Endothelial cell of umbilical vein (primary cell): ENCODE measurements around the gene PANX2. TPM values are rescaled to one million over a fixed set of nuclear protein-coding genes. Genes with fewer than 3 reads are reported as not detected.
"Not testable (repeated sequence)": the region's sequence is repeated elsewhere in the genome, so short reads cannot be mapped to it uniquely, and the experiment has no call there.

Source experiments
- BruUV-seq: library from RNA; stranded (reverse); fragments of 400-500 nt; replicated peaks from 2 replicates; lab custom pipeline; 2021; lab: Mats Ljungman, UMichigan
- CTCF ChIA-PET: fragments of 300-600, 350-600 bp; sonication (Branson Sonifier 250); formaldehyde crosslinking; loops from one replicate; lab custom pipeline; 2021; ENCODE audit warnings: antibody characterized with exemption, inconsistent platforms; lab: Charles Lee
- POLR2A ChIA-PET: fragments of 300-600, 350-600 bp; sonication (Branson Sonifier 250); formaldehyde crosslinking; loops from one replicate; lab custom pipeline; 2021; ENCODE audit warnings: antibody characterized with exemption, inconsistent platforms; lab: Charles Lee
- DNase-seq: peaks from one replicate; pipeline ENCODE4 v3.0.0-alpha.2; 2011; ENCODE audit warnings: low read depth, low spot score
- FAIRE-seq: peaks from 2 replicates; lab custom pipeline; 2011; peaks lifted over from hg19 to GRCh38; lab: Jason Lieb, UNC
- H2AFZ ChIP-seq: 2 replicates; pipeline ENCODE4 v1.6.0; 2012; ENCODE audit warnings: low read depth, low read length, control low read depth, inconsistent platforms
- H3K27ac ChIP-seq: 2 replicates; pipeline ENCODE4 v1.5.1; 2011; ENCODE audit warnings: low read depth, mild to moderate bottlenecking, control low read depth, low read length, moderate library complexity; ENCODE audit not compliant: insufficient read depth
- H3K27me3 ChIP-seq, 2 experiments: 2 replicates each; pipeline versions ENCODE4 v1.6.0 to v1.6.1; 2011; ENCODE audit warnings: low read length in 2 of 2, mixed read lengths in 1 of 2; ENCODE audit not compliant: control insufficient read depth in 2 of 2, insufficient read depth in 2 of 2
- H3K36me3 ChIP-seq, 2 experiments: 2 replicates in 1 of 2; 3 replicates in 1 of 2; pipeline ENCODE4 v1.5.1; 2011; ENCODE audit warnings: low read length in 2 of 2, mild to moderate bottlenecking in 1 of 2, moderate library complexity in 1 of 2; ENCODE audit not compliant: control insufficient read depth in 2 of 2, insufficient read depth in 2 of 2; ENCODE audit errors: extremely low read depth in 1 of 2
- H3K4me1 ChIP-seq: 3 replicates; pipeline ENCODE4 v1.5.1; 2011; ENCODE audit warnings: mild to moderate bottlenecking, low read length; ENCODE audit not compliant: control insufficient read depth, insufficient read depth; ENCODE audit errors: extremely low read depth
- H3K4me2 ChIP-seq: 2 replicates; pipeline ENCODE4 v1.6.1; 2011; ENCODE audit warnings: low read length, control low read depth, mixed read lengths; ENCODE audit not compliant: insufficient read depth
- H3K4me3 ChIP-seq, 3 experiments: fragments of 200-600 bp in 1 of 3; sonication (generic), shearing (Covaris generic) in 1 of 3; replicated peaks in 1 of 3; 2 replicates each; pipeline ENCODE4 v1.5.1; 2011 to 2016; ENCODE audit warnings: control low read depth in 3 of 3, low read length in 3 of 3, mild to moderate bottlenecking in 2 of 3, inconsistent platforms in 1 of 3, low read depth in 1 of 3, moderate library complexity in 1 of 3; ENCODE audit not compliant: insufficient read depth in 1 of 3
- H3K79me2 ChIP-seq: 2 replicates; pipeline ENCODE4 v1.6.0; 2012; ENCODE audit warnings: low read length, inconsistent platforms; ENCODE audit not compliant: control insufficient read depth, insufficient read depth
- H3K9ac ChIP-seq: replicated peaks from 2 replicates; pipeline ENCODE3; 2011; ENCODE audit warnings: low read length, control low read depth; ENCODE audit not compliant: insufficient read depth; ENCODE audit errors: extremely low read depth
- H3K9me1 ChIP-seq: replicated peaks from 3 replicates; pipeline ENCODE4 v1.6.0; 2011; ENCODE audit warnings: mild to moderate bottlenecking, low read length; ENCODE audit not compliant: control insufficient read depth, insufficient read depth; ENCODE audit errors: extremely low read depth
- H3K9me3 ChIP-seq: replicated peaks from 2 replicates; pipeline ENCODE4 v1.5.1; 2012; ENCODE audit warnings: low read length, inconsistent platforms; ENCODE audit not compliant: control insufficient read depth, insufficient read depth
- H4K20me1 ChIP-seq: replicated peaks from 2 replicates; pipeline ENCODE3; 2011; ENCODE audit warnings: mild to moderate bottlenecking, low read length; ENCODE audit not compliant: control insufficient read depth, insufficient read depth; ENCODE audit errors: extremely low read depth
- CTCF ChIP-seq, 2 donors: IDR thresholded peaks; 1 replicate in 1 of 2; 2 replicates in 1 of 2; pipeline ENCODE4 v1.5.1; 2011; ENCODE audit warnings: low read length in 2 of 2, mild to moderate bottlenecking in 2 of 2, moderate library complexity in 2 of 2, control low read depth in 1 of 2, inconsistent platforms in 1 of 2, low read depth in 1 of 2; ENCODE audit not compliant: insufficient read depth in 1 of 2; ENCODE audit errors: extremely low read depth in 1 of 2
- EZH2 ChIP-seq: IDR thresholded peaks from 2 replicates; pipeline ENCODE4 v1.6.1; 2012; ENCODE audit warnings: borderline replicate concordance, low read depth, mild to moderate bottlenecking, moderate library complexity, low read length, inconsistent platforms; ENCODE audit not compliant: severe bottlenecking
- FOS ChIP-seq: IDR thresholded peaks from 2 replicates; pipeline ENCODE4 v1.6.1; 2011; ENCODE audit warnings: mild to moderate bottlenecking, low read length, moderate library complexity, borderline replicate concordance; ENCODE audit not compliant: insufficient read depth
- GATA2 ChIP-seq: IDR thresholded peaks from 2 replicates; pipeline ENCODE4 v1.7.0; 2011; ENCODE audit warnings: low read depth, mild to moderate bottlenecking, moderate library complexity, mixed read lengths, low read length; ENCODE audit not compliant: insufficient read length, insufficient read depth
- JUN ChIP-seq: IDR thresholded peaks from 2 replicates; pipeline ENCODE4 v1.6.1; 2011; ENCODE audit warnings: borderline replicate concordance, low read depth; ENCODE audit not compliant: insufficient read length, insufficient read depth
- MYC ChIP-seq: IDR thresholded peaks from one replicate; pipeline ENCODE4 v1.6.1; 2011; ENCODE audit warnings: mild to moderate bottlenecking, low read depth, low read length
- POLR2A ChIP-seq: IDR thresholded peaks from 2 replicates; pipeline ENCODE4 v1.6.1; 2012; ENCODE audit warnings: low read depth, mild to moderate bottlenecking, control low read depth, low read length
- POLR2AphosphoS5 ChIP-seq: IDR thresholded peaks from 2 replicates; pipeline ENCODE4 v1.6.1; 2012; ENCODE audit warnings: low read depth, mild to moderate bottlenecking, control low read depth, low read length, moderate library complexity; ENCODE audit not compliant: insufficient read depth
- dilution Hi-C: fragments of 300-500 bp; cut with MboI; formaldehyde crosslinking; loops from one replicate; pipeline ENCODE4 v1.15.0; 2019; ENCODE audit warnings: low sequenced_read_pairs; ENCODE audit not compliant: extremely low pct_ligation_motif_present
- intact Hi-C: fragments of 100-400 bp; cut with micrococcal nuclease; formaldehyde crosslinking; loops from one replicate; pipeline ENCODE4 v1.10.0; 2022
- polyA plus RNA-seq, 4 experiments: library from polyadenylated mRNA; depleted of rRNA in 3 of 4; stranded (reverse) in 3 of 4; unstranded in 1 of 4; fragments of >200 nt; gene quantifications; 2 replicates each; pipeline versions ENCODE4 v1.2.1 to v1.2.3, GENCODE V29; 2011 to 2012; ENCODE audit warnings: missing spikeins in 1 of 4
- total RNA-seq: library from RNA; stranded (reverse); gene quantifications from 2 replicates; pipeline ENCODE4 v1.2.3, GENCODE V29; 2021
- TF ChIP-seq, protein P1 (sequence below): IDR thresholded peaks from 2 replicates; pipeline ENCODE4 v1.6.1; 2011; ENCODE audit not compliant: insufficient read depth, insufficient read length

PANX2 gene
- total and polyA plus RNA-seq, 2 donors (not counting 3 experiments of a cell fraction or from before 2014, with no cell fraction given), result 2.5 to 5.1 TPM

GRCh38 chr22:50204571-50204970 is 34.0 kb downstream of the PANX2 start:
- H3K4me1 ChIP-seq, result peaks cover 29% of the 10 kb centered on the region
- H3K9me3 ChIP-seq, result no peaks in the 10 kb centered on the region
- dilution Hi-C loops, result no loop called here
- H3K27ac ChIP-seq, result no peak overlapping the region
- FAIRE-seq (no peak), DNase-seq (no peak)
- no peak overlapping the region for H3K4me2 ChIP-seq
- no peak for TF ChIP-seq FOS
- no peak for TF ChIP-seq JUN
- TF ChIP-seq EZH2, result no peak
- no peak for TF ChIP-seq POLR2AphosphoS5
- TF ChIP-seq GATA2, result no peak
- TF ChIP-seq, protein P1, sequence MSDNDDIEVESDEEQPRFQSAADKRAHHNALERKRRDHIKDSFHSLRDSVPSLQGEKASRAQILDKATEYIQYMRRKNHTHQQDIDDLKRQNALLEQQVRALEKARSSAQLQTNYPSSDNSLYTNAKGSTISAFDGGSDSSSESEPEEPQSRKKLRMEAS, result no peak
- no peak for TF ChIP-seq CTCF (IDR thresholded peaks at IDR 0.05; ENCODE audit: extremely low read depth in 1 of 2, insufficient read depth in 1 of 2, low read depth in 1 of 2, low read length in 2 of 2)
- TF ChIP-seq MYC, result no peak
- TF ChIP-seq POLR2A, result no peak
- no peak overlapping the region for H3K4me3 ChIP-seq
- no peaks in the 10 kb centered on the region for H3K9me1 ChIP-seq
- BruUV-seq, result no TSS peak
- no peak overlapping the region for H2AFZ ChIP-seq
- no peak overlapping the region for H3K9ac ChIP-seq
- H3K27me3 ChIP-seq, result no peaks in the 10 kb centered on the region
- ChIA-PET CTCF (no interaction called here), POLR2A (no interaction called here)
- peaks cover 25% of the 10 kb centered on the region for H3K79me2 ChIP-seq
- intact Hi-C loops, result loop anchor here (10.0 kb wide), 1 partner anchor 230 kb away; no protein-coding TSS in a partner anchor
- H4K20me1 ChIP-seq, result no peaks in the 10 kb centered on the region
- H3K36me3 ChIP-seq, result peaks cover 2% of the 10 kb centered on the region in 2 experiments

DNA sequence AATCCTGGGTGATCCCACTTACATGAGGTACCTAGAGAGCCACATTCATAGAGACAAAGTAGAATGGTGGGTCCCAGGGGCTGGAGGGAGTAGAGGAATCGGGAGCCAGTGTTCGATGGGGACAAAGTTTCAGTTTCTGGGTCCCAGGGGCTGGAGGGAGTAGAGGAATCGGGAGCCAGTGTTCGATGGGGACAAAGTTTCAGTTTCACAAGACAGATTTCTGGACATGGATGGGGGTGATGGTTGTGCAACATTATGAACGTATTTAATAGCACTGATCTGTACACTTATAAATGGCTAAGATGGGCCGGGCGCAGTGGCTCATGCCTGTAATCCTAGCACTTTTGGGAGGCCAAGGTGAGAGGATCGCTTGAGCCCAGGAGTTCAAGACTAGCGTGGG is 34.5 kb downstream of the PANX2 start:
- dilution Hi-C loops, FAIRE-seq, CTCF ChIA-PET: not testable (repeated sequence)

More for the DNA sequence above, 34.5 kb downstream of the PANX2 start:
- H3K27me3 ChIP-seq, H3K9me3 ChIP-seq, H3K4me3 ChIP-seq, H3K9me1 ChIP-seq, H3K4me2 ChIP-seq, H2AFZ ChIP-seq, H3K9ac ChIP-seq, BruUV-seq, H4K20me1 ChIP-seq, H3K36me3 ChIP-seq, POLR2A ChIA-PET, DNase-seq, H3K27ac ChIP-seq: not testable (repeated sequence)
- peaks cover 23% of the 10 kb centered on the region for H3K79me2 ChIP-seq
- intact Hi-C loops, result loop anchor here (10.0 kb wide), 1 partner anchor 230 kb away; no protein-coding TSS in a partner anchor
- H3K4me1 ChIP-seq, result peaks cover 24% of the 10 kb centered on the region
